GM06990 (cell line): Measurements from ENCODE around the gene RACGAP1.

Source experiments
- DNase-seq: peaks from one replicate; pipeline ENCODE4 v3.0.0-alpha.2; 2011; ENCODE audit not compliant: insufficient read length; ENCODE audit errors: extremely low read depth
- H3K27me3 ChIP-seq: replicated peaks from 2 replicates; pipeline ENCODE4 v1.6.0; 2011; ENCODE audit warnings: low read length; ENCODE audit not compliant: control insufficient read depth, insufficient read depth
- H3K36me3 ChIP-seq: 2 replicates; pipeline ENCODE4 v1.5.1; 2011; ENCODE audit warnings: low read length; ENCODE audit not compliant: control insufficient read depth, insufficient read depth
- H3K4me3 ChIP-seq: replicated peaks from 2 replicates; pipeline ENCODE4 v1.5.1; 2011; ENCODE audit warnings: low read depth, mild to moderate bottlenecking, control low read depth, low read length
- CTCF ChIP-seq: IDR thresholded peaks from 2 replicates; pipeline ENCODE4 v1.5.1; 2011; ENCODE audit warnings: low read length, control low read depth, mild to moderate bottlenecking, inconsistent platforms; ENCODE audit not compliant: insufficient read depth, poor library complexity, severe bottlenecking

RACGAP1 gene

GRCh38 chr12:49939707-49940106, 85.6 kb downstream of the RACGAP1 start:
- no peak for TF ChIP-seq CTCF
- no peak for DNase-seq

GRCh38 chr12:49939307-49939706, 86.0 kb downstream of the RACGAP1 start:
- H3K27me3 ChIP-seq, result no peaks in the 10 kb centered on the region
- no peaks in the 10 kb centered on the region for H3K36me3 ChIP-seq
- no peak for DNase-seq
- TF ChIP-seq CTCF, result no peak
- no peak overlapping the region for H3K4me3 ChIP-seq

More at GRCh38 chr12:49939707-49940106, 85.6 kb downstream of the RACGAP1 start:
- Histone ChIP-seq H3K27me3 (no peaks in the 10 kb centered on the region), H3K36me3 (no peaks in the 10 kb centered on the region), H3K4me3 (no peak overlapping the region)
